H54 (cell line): ENCODE measurements around the gene PKP1.

Experiments used
- DNase-seq: peaks from one replicate; pipeline ENCODE4 v3.0.0; 2011; ENCODE audit warnings: low spot score, mixed read lengths; ENCODE audit not compliant: insufficient read length
- FAIRE-seq: peaks from 3 replicates; lab custom pipeline; 2011; peaks lifted over from hg19 to GRCh38; lab: Jason Lieb, UNC
- POLR2A ChIP-seq: IDR thresholded peaks from 2 replicates; pipeline ENCODE4 v1.6.1; 2011; ENCODE audit warnings: low read depth, mild to moderate bottlenecking, low read length

The PKP1 gene

GRCh38 chr1:201317551-201317950 is 34.2 kb downstream of the PKP1 start:
- no peak for TF ChIP-seq POLR2A
- FAIRE-seq (no peak), DNase-seq (no peak)

GRCh38 chr1:201318504-201319340 is 35.4 kb downstream of the PKP1 start:
- FAIRE-seq = no peak
- DNase-seq = no peak
- no peak for TF ChIP-seq POLR2A

- FAIRE-seq = no peak
- no peak for TF ChIP-seq POLR2A
- DNase-seq = no peak
Measured at GRCh38 chr1:201319631-201320030, 36.3 kb downstream of the PKP1 start.

DNA sequence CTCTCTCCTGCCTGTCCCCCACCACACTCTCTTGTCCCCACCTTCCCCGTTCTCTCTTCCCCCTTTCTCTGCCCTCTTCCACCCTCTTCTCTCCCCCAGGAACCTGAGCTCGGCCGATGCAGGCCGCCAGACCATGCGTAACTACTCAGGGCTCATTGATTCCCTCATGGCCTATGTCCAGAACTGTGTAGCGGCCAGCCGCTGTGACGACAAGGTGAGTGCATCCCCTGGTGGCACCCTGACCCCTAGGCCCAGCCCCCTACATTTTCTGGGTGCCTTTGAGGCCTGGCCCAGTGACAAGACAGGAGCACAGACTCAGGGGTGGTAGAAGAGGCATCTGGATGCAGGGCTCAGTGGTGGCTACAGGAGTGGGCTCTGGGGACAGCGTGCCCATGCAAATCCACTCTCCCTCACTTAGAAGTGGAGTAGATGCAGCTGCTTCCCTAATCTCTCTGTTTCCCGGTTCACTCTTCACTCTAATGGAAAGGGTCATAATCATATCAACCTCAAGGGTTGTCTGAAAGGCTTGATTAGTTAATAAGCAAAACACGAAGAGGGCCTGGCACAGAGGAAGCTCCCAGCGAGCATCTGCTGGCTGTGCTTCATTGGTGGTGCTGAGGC is 37.0 kb downstream of the PKP1 start:
- DNase-seq (no peak), FAIRE-seq (no peak)

DNA sequence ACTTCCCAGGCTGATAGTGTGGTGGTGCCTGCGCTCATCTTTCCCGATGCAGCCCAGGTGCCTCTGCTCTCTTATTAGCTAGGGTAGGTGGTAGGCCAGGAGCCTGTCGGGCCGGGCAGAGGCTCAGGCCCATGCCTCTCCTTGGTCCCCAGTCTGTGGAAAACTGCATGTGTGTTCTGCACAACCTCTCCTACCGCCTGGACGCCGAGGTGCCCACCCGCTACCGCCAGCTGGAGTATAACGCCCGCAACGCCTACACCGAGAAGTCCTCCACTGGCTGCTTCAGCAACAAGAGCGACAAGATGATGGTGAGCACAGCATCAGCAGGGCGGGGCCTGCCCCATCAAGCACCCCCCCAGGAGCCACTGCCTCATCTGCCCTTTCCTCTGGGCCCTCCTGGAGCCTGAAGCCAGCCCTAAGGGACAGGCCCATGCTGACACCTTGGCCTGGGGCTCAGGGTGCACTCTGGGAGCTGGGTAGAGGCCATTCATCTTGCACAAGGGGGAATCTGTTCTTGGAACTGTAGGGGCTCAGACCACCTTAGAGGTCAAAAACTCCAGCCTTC is 38.6 kb downstream of the PKP1 start:
- FAIRE-seq (no peak), DNase-seq (no peak)
- no peak for TF ChIP-seq POLR2A

More for the DNA sequence above, 37.0 kb downstream of the PKP1 start:
- TF ChIP-seq POLR2A = no peak

- no peak for FAIRE-seq
- DNase-seq = no peak
- no peak for TF ChIP-seq POLR2A
Measured at GRCh38 chr1:201322653-201323510, 39.6 kb downstream of the PKP1 start.

- no peak for TF ChIP-seq POLR2A
- no peak for FAIRE-seq
- no peak for DNase-seq
Measured at GRCh38 chr1:201324306-201324705, 41.0 kb downstream of the PKP1 start.

DNA sequence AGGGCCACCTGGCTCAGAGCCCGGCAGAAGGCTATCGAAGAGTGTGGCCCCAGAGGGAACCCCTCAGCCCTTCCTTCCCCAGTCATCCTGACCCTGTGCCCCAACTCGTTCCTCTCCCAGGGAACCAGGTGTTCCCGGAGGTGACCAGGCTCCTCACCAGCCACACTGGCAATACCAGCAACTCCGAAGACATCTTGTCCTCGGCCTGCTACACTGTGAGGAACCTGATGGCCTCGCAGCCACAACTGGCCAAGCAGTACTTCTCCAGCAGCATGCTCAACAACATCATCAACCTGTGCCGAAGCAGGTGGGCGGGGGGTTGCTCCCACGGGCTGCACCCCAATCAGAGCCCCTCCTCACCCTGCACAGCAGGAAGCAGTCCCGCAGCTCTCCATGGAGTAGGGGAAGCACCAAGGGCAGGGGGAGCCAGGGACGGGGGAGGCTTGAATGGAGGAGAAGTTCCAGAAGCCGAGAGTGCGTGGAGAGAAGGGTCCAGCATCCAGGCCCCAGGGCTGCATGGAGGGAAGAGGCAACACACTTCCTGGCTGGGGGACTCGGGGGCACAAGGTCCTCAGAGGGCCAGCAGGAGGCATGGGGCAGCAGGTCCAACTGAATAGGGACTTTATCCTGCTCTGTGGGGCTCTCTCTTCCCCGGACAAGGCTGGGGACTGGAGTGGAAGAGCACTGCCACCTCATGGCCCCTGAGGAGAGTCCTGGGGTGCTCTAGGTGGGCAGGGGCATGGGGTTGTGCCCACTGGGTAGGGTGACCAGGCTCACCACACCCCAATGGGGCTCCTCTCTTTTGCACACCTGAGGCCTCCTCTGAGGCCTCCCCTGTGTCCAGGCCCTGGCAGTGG is 41.7 kb downstream of the PKP1 start:
- FAIRE-seq (no peak), DNase-seq (no peak)
- no peak for TF ChIP-seq POLR2A

GRCh38 chr1:201325678-201326060 is 42.4 kb downstream of the PKP1 start:
- no peak for DNase-seq
- TF ChIP-seq POLR2A = no peak
- no peak for FAIRE-seq

DNA sequence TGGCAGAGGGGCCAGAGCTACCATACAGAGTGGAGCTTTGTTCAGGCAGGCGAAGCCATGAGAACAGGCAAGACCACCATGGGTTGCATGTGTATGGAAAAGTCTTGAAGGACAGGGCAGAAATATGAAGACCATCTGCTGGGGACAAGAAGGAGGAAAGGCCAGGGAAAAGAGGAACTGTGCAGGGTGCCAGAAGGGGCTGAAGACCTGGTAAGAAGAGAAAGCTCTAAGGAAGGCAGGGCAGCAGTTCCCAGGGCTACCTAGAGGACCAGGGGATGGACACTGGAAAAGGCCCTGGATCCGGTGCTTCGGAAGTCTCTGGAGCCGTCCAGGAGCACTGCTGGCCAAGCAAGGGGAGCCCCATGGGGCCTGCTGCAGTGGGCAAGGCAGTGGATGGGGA is 43.4 kb downstream of the PKP1 start:
- no peak for FAIRE-seq
- DNase-seq = no peak
- TF ChIP-seq POLR2A = no peak

- TF ChIP-seq POLR2A = no peak
Measured at GRCh38 chr1:201327687-201328240, 44.5 kb downstream of the PKP1 start.

DNA sequence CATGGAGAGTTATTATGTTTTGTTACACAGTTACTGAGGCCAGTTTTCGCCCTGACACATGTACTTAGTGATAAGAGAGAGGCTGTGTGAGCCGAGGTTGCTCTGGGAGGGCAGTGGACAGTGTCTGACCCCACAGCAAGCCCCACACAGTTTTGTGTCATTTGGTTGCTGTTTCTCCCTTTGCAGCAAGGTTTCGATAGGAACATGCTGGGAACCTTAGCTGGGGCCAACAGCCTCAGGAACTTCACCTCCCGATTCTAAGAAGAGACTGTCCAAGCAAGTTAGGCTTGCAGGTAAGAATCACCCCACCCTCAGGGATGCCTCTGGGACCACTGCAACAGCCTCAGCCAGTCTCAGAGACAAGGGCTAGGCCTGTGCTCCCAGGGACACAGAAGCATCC is 45.3 kb downstream of the PKP1 start:
- no peak for DNase-seq
- no peak for FAIRE-seq
- TF ChIP-seq POLR2A = no peak

More at GRCh38 chr1:201327687-201328240, 44.5 kb downstream of the PKP1 start:
- FAIRE-seq (no peak), DNase-seq (no peak)
